ENCODE results near the gene NRXN2.
A peak's percentile ranks its signal among the peaks of the same experiment; 100 is the strongest.

The NRXN2 gene

GRCh38 chr11:64758330-64759079 is 35.5 kb upstream of the NRXN2 start:
- no peak for DNase-seq

DNA sequence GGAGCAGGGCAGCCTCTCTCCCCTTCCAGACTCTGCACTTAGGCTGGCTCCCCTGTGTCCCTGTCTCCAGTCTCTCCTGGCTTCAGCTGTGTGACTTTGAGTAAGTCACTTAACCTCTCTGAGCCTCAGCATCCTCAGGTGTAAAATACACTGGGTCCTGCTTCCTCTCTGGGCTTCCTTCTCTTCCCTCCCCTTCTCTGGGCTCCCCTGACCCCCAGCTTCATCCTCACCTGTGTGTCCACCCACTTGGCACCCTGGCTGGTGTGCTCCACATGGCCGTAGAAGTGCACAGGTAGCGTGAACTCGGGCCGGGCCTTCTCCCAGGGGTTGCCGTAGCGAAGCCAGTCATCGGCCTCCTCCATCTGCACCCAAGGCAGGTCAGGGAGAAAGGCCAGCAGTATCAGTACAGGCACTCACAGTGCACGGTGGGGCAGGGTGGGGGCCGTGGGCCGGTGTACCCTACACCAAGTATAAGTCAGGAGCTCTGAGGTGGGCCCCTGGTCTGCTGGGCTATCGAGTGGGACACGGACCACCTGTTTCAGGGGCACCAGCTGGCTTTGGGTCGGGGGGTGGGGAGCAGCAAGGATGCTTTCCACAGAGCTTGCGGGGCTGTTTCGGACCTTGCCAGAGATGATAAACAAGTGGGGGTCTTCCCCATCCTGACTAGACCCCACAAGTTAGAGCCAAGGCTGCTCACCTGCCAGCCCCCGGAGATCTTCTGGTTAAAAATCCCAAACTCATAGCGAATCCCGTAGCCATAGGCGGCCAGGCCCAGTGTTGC is 34.7 kb upstream of the NRXN2 start:
- no peak for DNase-seq

DNA sequence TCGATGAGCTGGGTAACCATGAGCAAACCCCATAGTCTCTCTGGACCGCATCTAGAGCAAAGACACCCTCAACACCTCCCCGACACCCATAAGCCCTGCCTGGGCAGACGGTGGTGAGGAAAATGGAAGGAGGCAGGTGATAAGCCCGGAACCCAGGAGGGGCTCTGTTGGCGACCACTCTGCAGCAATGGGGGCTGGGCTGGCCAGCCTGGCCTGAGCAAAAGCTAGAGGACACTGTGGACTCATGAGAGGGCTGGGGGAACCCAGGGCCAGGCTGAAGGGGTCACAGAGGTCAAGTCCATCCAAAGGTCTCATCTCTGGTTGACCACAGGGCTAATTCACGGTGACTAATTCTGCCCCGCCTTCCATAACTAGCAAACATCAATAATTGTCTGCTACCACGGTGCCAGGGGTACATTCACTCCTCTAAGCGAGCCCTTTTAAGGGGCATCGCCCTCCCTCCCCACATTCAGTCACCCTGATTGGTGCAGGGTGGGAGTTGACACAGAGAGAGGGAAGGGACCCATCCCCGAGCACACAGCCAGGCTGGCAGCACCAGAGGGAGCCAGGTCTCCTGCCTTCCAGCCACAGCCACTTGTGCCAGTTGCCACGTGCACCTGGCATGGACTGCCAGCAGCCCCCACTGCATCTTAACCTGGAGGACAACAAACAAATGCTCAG is 32.8 kb upstream of the NRXN2 start:
- no peak for DNase-seq

DNA sequence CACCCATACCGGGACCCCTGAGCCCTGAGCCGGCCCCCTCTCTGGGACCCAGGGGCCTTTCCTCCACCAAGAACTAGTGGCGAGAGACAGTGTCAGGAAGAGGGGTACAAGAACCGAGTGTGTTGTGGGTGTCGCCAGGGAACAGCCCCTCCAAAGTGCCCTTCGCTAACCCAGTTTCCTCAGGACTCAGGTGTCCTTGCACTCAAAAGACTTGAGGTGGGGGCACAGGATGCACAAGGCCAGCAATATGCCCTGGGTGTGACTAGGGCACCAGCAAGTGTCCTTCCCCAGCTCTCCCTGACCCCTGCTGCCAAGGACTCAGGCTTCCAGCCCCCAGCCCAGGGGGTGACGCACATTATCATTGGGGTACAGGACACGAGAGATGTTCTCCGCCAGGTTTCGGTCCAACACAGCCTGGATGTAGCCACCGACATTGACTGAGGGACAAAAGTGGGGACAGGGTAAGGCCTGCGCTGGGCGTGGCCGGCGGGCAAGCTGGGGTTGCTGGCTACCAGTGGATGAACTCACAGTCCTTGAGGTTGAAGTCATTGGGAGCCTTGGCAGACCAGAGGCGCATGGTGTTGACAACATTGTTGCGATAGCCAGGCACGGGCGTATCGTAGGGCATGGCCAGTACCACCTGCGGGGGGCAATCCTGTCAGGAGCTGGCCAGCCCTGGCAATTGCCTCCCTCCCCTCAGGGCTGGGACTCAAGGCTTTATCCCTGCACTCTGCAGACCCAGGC is 32.1 kb upstream of the NRXN2 start:
- DNase-seq, result no peak

DNA sequence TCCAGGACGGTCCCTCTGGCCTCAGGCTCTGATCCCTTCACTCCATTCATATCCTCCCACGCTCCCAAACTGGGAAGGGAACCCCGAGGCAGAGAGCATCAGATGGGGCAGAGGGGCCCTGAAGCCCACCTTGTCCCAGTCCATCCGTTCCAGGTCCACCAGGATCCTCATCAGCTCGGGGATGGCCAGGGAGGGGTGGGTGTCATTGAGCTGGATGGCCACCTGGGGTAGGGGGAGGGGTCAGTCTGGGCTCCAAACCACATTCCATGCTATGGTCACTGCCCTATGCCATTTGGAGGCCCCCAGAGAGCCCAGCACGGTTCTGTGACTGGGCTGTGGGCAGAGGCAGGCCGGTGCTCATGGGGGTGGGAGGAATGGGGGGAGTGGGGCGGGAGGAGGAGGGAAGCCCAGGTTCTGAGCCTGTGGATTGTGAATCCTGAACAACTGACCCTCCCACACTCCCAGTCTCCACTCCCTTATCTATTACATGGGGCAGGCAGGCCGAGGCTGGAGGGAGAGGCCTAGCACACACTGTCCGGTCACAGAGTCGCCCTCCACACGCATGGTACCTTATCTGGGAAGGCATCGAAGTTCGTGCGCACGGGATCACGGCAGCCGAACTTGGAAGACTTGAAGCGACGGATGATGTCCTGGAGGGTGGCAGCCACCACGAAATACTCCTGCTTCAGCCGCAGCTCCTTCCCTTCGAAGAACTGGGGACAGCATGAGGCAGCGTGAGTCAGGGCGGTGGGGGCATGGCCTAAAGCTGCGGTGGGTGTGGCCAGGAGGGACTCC is 31.3 kb upstream of the NRXN2 start:
- no peak for DNase-seq

DNA sequence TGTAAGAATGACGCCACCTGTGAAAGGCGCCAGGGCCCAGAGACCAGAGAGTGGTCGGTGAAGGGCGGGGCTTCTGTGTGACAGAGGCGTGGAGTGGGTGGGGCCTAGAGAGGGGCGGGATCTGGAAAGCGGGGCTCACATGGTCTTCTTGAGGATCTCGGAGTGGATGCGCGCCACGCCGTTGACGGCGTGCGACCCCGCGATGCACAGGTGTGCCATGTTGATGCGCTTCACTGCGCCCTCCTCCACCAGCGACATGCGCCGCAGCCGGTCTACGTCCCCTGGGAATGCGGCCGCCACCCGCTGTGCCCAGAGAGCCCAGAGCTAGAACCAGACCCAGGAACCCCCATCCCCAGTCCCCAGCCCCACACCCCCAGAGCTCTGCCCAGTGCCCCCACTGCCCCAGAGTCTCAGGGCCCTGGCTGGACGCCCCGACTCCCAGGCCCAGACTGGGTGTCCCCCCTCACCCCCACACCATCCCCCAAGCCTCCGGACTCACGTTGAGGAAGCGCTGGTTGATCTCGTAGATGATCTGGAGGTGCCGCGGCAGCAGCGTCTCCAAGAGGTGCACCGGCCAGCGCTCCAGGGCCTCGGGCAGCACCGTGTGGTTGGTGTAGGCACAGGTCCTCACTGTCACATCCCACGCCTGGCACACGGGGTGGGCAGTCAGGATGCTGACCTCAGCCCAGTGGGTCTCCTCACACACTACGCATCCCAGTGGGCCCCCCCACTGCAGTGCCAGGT is 30.6 kb upstream of the NRXN2 start:
- no peak for DNase-seq

DNA sequence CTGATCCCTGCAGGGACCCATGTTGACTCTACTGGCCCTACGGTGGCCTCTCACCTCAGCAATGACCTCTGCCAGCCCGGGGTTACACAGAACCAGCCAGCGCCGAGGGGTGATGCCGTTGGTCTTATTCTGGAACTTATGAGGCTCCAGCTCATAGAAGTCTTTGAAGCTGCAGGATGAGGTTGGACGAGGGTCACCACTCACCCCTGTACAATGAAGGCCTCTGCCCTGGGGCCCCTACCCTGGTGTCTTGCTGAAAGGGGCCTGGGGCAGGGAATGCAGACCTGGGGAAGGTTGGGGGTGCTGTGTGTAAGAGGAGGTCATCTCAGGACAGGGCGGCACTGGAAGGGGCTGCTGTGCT is 30.0 kb upstream of the NRXN2 start:
- no peak for DNase-seq

DNA sequence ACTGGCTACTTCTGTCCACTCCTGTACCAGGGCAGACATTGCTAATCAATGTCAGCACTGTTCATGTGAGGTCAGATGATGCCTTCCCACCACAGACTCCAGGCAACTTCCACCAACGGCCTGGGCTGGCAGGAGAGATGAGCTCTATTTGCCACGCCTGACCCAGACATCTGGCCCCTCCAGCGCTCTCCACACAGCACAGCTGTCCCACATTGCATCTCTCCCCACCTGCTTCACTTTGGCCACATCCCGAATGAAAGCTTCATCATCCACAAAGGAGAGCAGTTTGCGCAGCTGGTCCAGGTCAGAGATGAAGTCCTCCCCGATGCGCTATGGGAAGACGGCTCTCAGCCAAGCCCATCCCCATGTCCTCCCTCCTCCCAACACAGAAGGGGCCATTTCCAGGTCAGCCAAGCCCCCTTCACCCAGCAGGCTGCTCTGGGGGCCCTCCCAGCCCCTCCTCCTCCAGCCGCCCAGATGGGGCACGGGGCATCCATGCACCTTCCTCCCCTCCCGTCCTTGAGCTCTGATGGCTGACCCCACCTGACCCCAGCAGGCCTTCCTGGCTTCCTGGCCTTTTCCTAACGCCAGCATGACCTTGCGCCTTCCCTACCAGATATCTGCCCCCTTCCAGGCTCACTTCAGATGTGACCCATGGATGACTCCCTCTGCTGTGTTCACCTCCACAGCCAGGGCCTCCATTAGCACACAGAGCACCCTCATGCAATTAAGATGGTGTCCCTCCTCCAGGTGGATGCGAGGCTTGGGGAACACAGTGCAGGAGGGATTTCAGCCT is 29.4 kb upstream of the NRXN2 start:
- DNase-seq, result peak; percentile 35

- DNase-seq, result no peak
Observed at GRCh38 chr11:64751580-64751979, 28.6 kb upstream of the NRXN2 start.

GRCh38 chr11:64751136-64751535 is 28.1 kb upstream of the NRXN2 start:
- no peak for DNase-seq

DNA sequence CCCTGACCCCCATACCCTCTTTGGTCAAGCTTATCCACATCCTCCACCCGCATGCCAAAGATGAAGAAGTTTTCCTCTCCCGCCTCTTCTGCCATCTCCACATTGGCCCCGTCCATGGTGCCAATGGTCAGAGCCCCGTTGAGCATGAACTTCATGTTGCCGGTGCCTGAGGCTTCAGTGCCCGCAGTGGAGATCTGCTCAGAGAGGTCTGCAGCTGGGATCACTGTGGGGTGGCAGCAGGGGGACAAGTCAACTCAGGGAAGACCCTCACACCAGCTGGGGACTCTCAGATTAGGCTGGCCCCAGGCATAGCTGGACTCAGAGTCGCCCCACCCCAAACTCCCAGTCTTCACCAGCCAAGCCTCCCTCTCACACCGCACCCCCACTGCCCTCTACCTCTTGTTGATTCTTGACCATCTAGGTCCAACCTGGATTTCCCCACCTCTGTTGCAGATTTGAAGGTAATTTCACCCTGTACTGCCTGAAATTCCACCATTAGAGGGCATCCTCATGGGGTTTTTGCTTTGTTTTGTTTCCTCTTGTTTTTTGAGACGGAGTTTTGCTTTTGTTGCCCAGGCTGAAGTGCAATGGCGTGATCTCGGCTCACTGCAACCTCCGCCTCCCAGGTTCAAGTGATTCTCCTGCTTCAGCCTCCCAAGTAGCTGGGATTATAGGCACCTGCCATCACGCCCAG is 27.5 kb upstream of the NRXN2 start:
- no peak for DNase-seq

- DNase-seq, result no peak
Observed at GRCh38 chr11:64747961-64748665, 25.1 kb upstream of the NRXN2 start.

GRCh38 chr11:64746486-64746885 is 23.5 kb upstream of the NRXN2 start:
- DNase-seq, result no peak

DNA sequence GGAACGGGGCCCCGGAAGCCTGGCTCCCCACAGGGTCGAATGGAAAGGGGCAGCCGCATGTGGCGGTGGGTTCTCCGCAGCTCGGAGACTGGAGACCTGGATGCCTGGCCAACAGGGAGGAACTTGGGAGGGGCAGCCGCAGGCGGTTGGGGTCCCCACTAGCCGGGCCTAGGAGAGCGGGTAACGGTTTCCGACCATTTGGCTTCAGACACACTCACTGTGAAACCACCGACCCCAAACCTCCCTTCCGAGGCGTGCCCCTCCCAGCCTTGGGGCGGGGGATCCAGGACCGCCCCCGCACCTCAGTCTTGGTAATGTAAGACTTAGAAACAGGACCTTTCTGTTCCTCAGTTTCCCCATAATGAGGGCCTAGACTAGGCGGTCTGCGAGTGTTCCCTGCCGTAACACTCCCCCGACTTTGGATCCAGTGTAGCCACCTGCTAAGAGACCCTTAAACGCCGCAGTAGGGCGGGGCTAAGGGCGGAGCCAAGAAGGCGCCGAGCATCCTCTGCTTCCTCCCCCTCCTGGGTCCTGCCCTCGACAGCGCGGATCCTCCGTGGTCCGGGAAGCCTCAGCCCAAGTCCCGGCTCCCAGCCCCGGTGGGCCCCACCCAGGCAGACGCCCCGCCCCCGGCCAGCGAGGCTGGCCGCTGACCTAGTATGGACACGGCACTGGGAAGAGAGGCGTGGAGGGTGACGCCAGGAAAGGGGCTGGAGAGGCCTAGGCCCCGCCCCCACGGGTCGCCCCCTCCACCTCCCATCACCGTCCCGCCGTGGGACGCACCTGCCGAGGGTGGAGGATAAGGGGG is 22.7 kb upstream of the NRXN2 start:
- peak; percentile 44 for DNase-seq

- no peak for DNase-seq
Observed at GRCh38 chr11:64745189-64745520, 22.2 kb upstream of the NRXN2 start.

- DNase-seq, result no peak
Observed at GRCh38 chr11:64744544-64745188, 21.7 kb upstream of the NRXN2 start.

DNA sequence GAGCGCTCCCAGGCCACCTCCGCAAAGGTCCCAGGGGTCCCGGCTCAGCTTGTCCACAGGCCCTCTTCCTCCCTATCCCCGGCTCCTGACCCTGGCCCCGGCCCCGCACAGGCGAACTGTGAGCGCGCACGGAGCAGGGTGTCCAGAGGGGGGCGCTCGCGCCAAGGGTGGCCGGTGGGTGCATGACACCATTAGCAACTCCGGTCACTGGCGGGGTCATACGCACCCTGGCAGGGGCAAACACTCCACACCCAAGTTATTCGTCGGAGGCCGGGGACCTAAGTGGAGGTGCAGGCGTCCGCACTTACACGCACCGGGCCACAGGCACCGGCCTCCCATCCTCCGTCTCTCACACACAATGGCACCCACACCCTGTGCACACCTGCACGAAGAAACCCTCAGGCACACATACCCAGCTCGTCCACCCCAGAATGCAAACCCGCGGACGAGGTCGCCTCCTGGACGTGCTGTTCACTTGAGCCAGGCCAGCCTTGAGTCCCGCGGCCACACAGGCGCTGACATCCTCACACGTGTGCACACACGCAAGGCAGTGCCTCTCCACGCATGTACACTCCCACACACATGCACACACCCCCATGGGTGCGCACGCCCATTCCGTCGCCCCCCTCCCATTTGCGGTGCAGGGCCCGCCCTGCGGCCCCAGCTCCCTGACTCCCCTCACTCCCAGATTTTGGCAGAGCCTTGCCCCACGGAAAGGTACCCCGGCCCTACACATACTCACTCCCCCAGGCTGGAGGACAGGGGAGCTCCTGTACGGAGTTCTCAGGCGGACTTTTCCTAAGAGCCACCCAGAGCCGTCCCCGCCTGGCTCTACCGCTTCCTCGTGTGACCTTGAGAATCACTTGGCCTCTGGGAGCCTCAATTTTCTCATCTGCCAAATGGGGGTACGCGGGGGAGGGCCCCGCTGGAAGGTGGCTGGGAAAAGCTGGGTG is 20.9 kb upstream of the NRXN2 start, which contains the start of gene RASGRP2:
TSS of gene RASGRP2 (minus strand) at position 552 of the 953 bp plus-strand sequence. CDS start 1,276 bp downstream, outside the sequence.
- peak; percentile 80 for DNase-seq
